RWPE2 (cell line): ENCODE results near the gene SLC26A2.

Source experiments
- ATAC-seq: fragments of 200-7000 bp; cut with Tn5 transposase; 3 replicates; pipeline ENCODE4 v1.9.1; 2021; ENCODE audit warnings: low read depth
- DNase-seq: peaks from one replicate; pipeline ENCODE4 v3.0.0-alpha.2; 2020; ENCODE audit warnings: low spot score
- H3K27ac ChIP-seq: fragments of 450-650 bp; 2 replicates; pipeline ENCODE4 v1.5.1; 2017; ENCODE audit warnings: mild to moderate bottlenecking; ENCODE audit not compliant: poor library complexity, severe bottlenecking
- H3K27me3 ChIP-seq: fragments of 250-450 bp; sonication (Bioruptor Pico); 2 replicates; pipeline ENCODE4 v1.5.1; 2021; ENCODE audit warnings: mild to moderate bottlenecking, moderate library complexity; ENCODE audit not compliant: insufficient read depth, poor library complexity, severe bottlenecking
- H3K36me3 ChIP-seq: fragments of 250-450 bp; sonication (Bioruptor Pico); 2 replicates; pipeline ENCODE4 v1.5.1; 2020; ENCODE audit warnings: low read depth, mild to moderate bottlenecking, moderate library complexity
- H3K4me1 ChIP-seq: fragments of 250-450 bp; sonication (Bioruptor Pico); 2 replicates; pipeline ENCODE4 v1.5.1; 2021; ENCODE audit warnings: mild to moderate bottlenecking, moderate library complexity; ENCODE audit not compliant: insufficient read depth, poor library complexity, severe bottlenecking
- H3K4me3 ChIP-seq: fragments of 250-450 bp; sonication (Bioruptor Pico); 2 replicates; pipeline ENCODE4 v1.5.1; 2021; ENCODE audit warnings: mild to moderate bottlenecking, moderate library complexity; ENCODE audit not compliant: severe bottlenecking
- H3K9me3 ChIP-seq: fragments of 250-450 bp; sonication (Bioruptor Pico); 2 replicates; pipeline ENCODE4 v1.5.1; 2021; ENCODE audit warnings: mild to moderate bottlenecking, moderate library complexity; ENCODE audit not compliant: severe bottlenecking
- CTCF ChIP-seq: fragments of 450-650 bp; IDR thresholded peaks from one replicate; pipeline ENCODE4 v1.5.1; 2017; ENCODE audit warnings: mild to moderate bottlenecking, moderate library complexity; ENCODE audit not compliant: poor library complexity, severe bottlenecking

Gene SLC26A2

DNA sequence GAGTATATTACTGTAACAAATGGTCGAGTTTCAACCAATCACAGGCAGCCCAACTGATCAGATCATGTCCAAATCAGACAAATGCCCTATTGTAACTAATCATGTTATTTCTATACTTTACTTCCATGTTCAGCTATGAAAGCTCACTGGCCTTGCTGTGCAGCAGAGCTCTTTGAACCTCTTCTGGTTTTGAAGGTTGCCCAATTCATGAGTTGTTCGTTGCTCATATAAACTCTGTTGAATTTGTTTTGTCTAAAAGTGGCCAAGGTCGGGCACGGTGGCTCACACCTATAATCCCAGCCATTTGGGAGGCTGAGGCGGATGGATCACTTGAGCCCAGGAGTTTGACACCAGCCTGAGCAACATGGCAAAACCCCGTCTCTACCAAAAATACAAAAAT lies 37.6 kb upstream of the SLC26A2 start:
- Histone ChIP-seq H3K27ac (no peak overlapping the region), H3K27me3 (no peaks in the 10 kb centered on the region), H3K4me3 (no peak overlapping the region), H3K36me3 (no peaks in the 10 kb centered on the region), H3K9me3 (no peaks in the 10 kb centered on the region), H3K4me1 (no peaks in the 10 kb centered on the region)
- TF ChIP-seq CTCF, result no peak
- DNase-seq (no peak), ATAC-seq (no peak)

DNA sequence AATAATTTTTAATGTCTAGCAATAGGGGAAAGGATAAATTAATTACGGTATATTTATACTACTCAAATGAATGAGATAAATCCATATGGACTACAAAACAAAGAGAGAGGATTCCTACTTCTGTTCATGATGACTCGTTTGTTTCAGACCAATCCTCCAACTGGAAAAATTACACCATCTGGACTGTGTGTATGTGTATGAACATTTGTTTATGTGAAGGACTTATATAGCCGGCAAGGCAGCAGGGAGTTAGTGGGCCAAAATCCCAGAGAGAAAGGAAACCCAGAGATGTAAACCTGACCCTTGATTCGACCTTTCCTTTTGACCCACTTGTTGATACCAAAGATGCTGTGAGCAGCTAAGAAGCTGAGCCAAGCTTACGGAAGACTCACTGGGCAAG lies 36.1 kb upstream of the SLC26A2 start:
- Histone ChIP-seq H3K9me3 (no peaks in the 10 kb centered on the region), H3K27ac (no peak overlapping the region), H3K27me3 (no peaks in the 10 kb centered on the region), H3K4me3 (no peak overlapping the region), H3K36me3 (no peaks in the 10 kb centered on the region), H3K4me1 (no peaks in the 10 kb centered on the region)
- ATAC-seq (no peak), DNase-seq (no peak)
- no peak for TF ChIP-seq CTCF

DNA sequence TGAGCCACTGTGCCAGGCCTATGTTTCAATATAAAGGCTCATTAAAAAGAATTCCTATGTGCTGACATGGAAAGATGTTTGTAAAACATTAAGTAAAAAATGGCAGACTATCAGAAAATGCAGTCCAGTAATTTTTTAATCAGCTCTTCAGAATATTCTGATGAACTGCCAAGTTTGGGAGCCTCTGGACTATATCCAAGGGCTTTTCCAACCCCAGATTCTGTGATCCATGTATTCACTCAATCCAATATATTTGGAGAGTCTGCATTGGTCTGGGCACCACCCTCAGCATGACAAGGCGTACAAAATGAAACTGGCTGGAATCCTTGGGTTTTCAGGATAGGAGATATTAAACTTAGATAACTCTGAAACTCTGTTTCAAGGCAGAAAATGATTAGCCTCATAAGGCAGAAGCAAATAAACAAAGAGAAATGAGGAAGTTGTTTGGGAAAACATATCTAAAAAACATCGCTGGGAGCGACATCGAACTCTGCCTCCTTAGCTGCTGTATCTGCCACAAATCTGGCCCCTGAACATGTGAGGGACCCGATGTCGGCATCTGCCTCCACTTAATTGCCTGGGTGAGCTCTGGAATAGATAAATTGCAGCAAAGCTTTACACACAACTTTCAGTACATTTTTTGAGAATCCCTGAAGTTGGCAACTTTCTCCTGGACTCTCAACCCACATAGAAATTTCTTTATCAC lies 30.4 kb upstream of the SLC26A2 start:
- TF ChIP-seq CTCF, result no peak
- no peaks in the 10 kb centered on the region for H3K36me3 ChIP-seq
- peaks cover under 1% of the 10 kb centered on the region for H3K4me1 ChIP-seq
- H3K27ac ChIP-seq, result no peak overlapping the region
- ATAC-seq (no peak), DNase-seq (no peak)
- H3K9me3 ChIP-seq, result no peaks in the 10 kb centered on the region
- no peaks in the 10 kb centered on the region for H3K27me3 ChIP-seq
- no peak overlapping the region for H3K4me3 ChIP-seq

DNA sequence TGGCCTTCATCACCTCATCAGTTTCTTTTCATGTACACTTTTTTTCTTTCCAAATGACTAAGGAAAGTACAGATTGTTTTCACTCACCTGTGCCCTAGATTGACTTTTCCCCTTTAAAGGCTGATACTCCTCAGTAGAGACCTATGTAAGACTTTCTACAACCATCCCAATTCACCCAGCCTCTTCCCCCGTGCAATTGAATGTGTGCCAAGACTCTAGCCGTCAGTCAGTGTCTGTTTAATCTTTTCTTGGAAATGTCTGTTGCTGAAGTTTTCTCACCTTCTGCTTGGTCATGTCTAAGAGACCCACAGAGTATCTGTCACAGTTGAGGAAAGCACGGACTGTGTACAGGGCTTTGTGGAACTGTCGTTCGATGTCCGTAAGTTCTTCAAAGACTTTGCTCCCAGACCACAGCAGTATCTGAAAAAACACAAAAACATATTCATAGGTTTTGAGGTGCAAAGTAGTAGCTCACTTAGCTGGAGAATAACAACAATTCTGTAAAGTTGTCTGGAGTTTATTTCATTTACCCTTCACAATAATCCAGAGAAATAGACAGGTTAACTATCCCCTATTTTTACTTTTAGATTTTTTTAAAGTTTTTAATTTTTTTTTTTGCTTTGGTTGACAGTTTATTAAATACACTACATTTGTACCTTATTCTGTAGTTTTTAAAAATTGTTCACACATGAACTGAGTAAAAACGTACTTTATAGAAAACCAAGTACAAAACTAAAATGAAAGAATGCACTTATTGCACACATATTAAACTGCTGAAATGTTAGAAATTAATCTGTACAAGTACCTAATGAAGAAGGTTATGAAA lies 29.6 kb upstream of the SLC26A2 start:
- no peaks in the 10 kb centered on the region for H3K36me3 ChIP-seq
- no peaks in the 10 kb centered on the region for H3K27me3 ChIP-seq
- no peak for ATAC-seq
- H3K9me3 ChIP-seq, result no peaks in the 10 kb centered on the region
- peaks cover 8% of the 10 kb centered on the region for H3K4me1 ChIP-seq
- no peak for TF ChIP-seq CTCF
- no peak overlapping the region for H3K4me3 ChIP-seq
- no peak overlapping the region for H3K27ac ChIP-seq
- no peak for DNase-seq
